ENCODE data around the gene SLC16A13.
"Not testable (repeated sequence)": the region's sequence is repeated elsewhere in the genome, so short reads cannot be mapped to it uniquely, and the experiment has no call there.

Gene SLC16A13

DNA sequence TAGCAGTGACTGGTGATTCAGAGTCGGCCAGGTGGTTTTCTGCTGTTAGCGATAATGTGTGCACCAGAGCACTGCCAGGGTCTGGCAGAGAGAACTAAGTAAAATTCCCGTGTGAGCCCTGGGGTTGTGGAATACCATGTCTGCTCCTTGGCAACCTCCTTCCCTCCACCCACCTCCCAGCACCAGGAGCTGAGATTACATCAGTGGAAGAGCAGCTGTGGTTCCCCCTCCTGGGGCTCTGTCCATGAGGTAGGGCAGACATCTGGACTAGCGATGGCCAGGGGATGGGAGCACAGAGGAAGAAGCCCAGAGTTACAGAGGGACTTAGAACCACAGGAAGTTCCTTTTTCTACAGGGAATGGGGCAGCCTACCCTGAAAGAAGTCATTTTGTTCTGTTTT lies 28.4 kb downstream of the SLC16A13 start:
- no peak for DNase-seq (ENCODE audit: low read depth)

- no peak for DNase-seq (ENCODE audit: low read depth)
Observed at GRCh38 chr17:7067198-7067597, 31.4 kb downstream of the SLC16A13 start.

GRCh38 chr17:7068268-7068667 lies 32.5 kb downstream of the SLC16A13 start:
- DNase-seq (ENCODE audit: low read depth) = no peak

DNA sequence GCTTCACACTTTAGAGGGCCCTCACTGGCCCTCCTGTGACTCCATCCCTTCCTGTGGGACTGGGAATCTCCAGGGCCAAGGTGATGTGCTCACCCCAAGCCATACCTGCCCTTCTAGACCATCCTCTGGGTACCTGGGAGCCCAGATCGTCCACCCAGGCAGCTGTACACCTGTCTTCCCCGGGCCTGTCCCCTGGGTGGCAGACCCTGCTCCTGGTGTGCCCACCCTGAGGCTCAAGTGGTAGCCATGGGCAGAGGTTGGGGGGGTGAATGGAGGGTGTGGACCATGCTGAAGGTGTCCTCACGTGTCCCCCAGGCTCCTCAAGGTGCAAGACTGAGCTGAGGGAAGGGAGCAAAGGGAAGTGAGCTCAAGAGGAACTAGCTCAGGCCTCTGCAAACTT lies 34.9 kb downstream of the SLC16A13 start:
- no peak for DNase-seq (ENCODE audit: low read depth)

GRCh38 chr17:7072406-7072805 lies 36.6 kb downstream of the SLC16A13 start:
- DNase-seq (ENCODE audit: low read depth) = no peak

- DNase-seq (ENCODE audit: low read depth) = no peak
Observed at GRCh38 chr17:7074931-7075330, 39.1 kb downstream of the SLC16A13 start.

DNA sequence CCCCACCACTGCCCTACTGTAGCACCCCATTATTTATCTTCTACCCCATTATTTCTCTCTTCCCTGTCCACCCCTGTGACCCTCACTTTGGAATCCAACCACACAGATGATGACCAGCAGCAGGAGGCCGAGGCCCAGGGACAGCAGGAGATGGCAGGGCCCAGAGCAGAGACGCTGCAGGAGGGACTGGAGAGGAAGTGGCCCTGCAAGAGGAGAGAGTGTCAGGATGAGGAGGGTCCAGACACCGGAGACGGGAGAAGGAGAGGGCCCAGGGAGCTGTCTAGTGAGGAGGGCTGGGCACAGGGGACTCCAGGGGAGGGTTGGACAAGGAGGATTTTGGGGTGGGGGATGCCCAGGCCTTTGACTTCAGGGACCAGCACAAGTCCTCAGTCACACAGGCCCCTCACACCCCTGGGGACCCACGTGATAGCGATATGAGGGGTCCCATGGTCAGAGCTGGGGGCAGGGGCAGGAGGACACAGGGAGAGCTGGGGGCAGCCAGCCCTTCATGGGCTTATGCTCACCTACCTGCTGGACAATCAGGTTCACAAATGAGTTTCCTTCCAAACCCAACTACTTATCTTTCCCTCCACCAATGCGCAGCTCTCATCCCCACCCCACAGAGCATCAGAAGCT lies 42.2 kb downstream of the SLC16A13 start:
- no peak for DNase-seq (ENCODE audit: low read depth)

GRCh38 chr17:7078711-7079110 lies 42.9 kb downstream of the SLC16A13 start:
- DNase-seq (ENCODE audit: low read depth) = no peak

- no peak for DNase-seq (ENCODE audit: low read depth)
Observed at GRCh38 chr17:7079581-7080455, 44.0 kb downstream of the SLC16A13 start, which contains the start of gene CLEC10A. CLEC10A (minus strand) TSS chr17:7080251; CDS start chr17:7078812, 1,439 bp downstream.

DNA sequence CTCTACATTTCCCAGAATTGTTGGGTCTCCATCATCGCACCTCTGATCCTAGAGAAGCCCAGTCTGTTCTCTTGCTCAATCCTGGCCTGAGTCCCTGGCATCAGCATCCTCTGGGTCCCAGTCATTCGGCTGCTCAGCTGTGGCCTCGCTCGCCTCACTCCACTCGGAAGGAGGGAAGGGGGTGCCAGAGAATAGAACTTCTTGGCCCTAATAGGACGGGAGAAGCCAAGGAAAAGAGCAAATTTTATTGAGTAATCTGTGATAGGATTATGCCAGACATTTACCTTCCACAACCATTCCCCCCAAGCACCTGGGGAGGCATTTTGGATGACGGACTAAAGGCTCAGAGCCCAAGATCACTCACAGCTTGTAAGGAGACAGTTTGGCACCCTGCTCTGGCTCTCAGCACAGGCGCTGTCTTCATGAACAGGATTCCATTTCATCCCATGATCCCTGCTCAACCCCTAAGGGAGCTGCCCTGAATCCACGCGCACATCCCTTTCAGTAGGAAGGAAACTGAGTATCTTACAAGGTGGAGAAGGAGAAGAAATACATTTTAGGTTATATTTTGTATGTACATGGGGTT lies 44.7 kb downstream of the SLC16A13 start:
- no peak for DNase-seq (ENCODE audit: low read depth)

- no peak for DNase-seq (ENCODE audit: low read depth)
Observed at GRCh38 chr17:7081341-7082062, 45.7 kb downstream of the SLC16A13 start.

DNA sequence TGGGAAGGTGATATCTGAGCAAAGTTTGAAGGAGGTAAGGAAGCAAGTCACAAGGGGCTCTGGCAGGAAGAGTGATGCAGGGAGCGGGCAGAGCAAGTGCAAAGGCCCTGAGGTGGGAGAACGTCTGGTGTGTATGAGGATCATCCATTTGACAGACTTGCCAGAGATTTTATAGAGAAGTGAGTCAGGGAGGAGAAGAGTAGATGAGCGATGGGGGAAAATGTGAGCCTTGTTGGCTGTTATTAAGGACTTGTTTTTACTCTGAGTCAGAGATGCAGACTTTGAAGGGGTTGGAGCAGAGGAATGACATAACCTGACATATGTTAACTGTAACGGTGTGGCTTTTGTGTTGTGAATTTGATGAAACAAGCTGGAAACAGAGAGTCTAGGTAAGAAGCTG lies 47.8 kb downstream of the SLC16A13 start:
- no peak for DNase-seq (ENCODE audit: low read depth)

DNA sequence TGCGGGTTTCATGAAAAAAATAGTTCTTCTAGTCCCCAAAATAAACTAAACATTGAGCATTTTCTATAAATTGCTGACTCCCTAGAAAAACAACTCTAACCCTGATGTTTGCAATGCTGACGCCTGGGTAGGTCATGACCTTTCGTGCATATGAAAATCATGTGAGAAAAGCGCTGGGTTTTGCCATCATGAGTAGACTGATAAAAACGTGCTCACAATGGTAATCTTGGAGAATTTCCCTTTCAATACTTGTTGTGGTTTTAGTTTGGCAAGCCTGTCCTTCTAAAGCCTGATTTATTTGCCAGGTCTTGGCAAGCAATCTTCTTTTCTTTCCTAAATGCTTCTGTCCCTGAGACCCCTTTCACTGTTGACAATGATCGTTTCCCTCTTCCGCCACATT lies 48.3 kb downstream of the SLC16A13 start:
- DNase-seq (ENCODE audit: low read depth) = no peak

- DNase-seq (ENCODE audit: low read depth) = not testable (repeated sequence)
Observed at GRCh38 chr17:7088442-7088841, 52.6 kb downstream of the SLC16A13 start.

DNA sequence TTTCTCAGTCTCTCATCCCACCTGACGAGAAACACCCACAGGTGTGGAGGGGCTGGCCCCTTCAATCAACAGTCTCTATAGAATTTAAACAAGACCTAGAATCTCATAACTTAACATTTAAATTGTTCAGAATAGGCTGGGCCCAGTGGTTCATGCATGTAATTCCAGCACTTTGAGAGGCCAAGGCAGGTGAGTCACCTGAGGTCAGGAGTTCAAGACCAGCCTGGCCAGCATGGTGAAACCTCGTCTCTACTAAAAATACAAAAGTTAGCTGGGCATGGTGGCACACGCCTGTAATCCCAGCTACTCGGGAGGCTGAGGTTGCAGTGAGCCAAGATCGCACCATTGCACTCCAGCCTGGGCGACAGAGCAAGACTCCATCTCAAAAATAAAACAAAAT lies 53.8 kb downstream of the SLC16A13 start:
- not testable (repeated sequence) for DNase-seq (ENCODE audit: low read depth)
